ENCODE results near the gene ZNF665.
"Not testable (repeated sequence)": the region's sequence is repeated elsewhere in the genome, so short reads cannot be mapped to it uniquely, and the experiment has no call there.

ZNF665 gene

GRCh38 chr19:53192771-53193534 lies at the start of gene ZNF665:
ZNF665 (minus strand) TSS chr19:53193358; CDS start chr19:53182898, 10,460 bp downstream.
- H3K9me3 ChIP-seq (ENCODE audit: control insufficient read depth, low read length), result no peaks in the 10 kb centered on the region
- H3K27me3 ChIP-seq (replicated peaks; ENCODE audit: control insufficient read depth, insufficient read depth, low read length), result no peaks in the 10 kb centered on the region
- peak within 1 kb of the TSS; percentile 90 for H3K9ac ChIP-seq (ENCODE audit: low read length)
- H3K4me1 ChIP-seq (ENCODE audit: control insufficient read depth, insufficient read depth, low read length), result peaks cover 10% of the 10 kb centered on the region
- H3K36me3 ChIP-seq (ENCODE audit: control insufficient read depth, insufficient read depth, low read length, severe bottlenecking), result peaks cover 8% of the 10 kb centered on the region
- peak; percentile 68 for DNase-seq (ENCODE audit: low read depth)
- H3K4me3 ChIP-seq (ENCODE audit: low read length), result peak within 1 kb of the TSS; percentile 90

GRCh38 chr19:53237114-53237777 lies 44.1 kb upstream of the ZNF665 start:
- peaks cover 50% of the 10 kb centered on the region for H3K36me3 ChIP-seq (ENCODE audit: control insufficient read depth, insufficient read depth, low read length, severe bottlenecking)
- no peaks in the 10 kb centered on the region for H3K27me3 ChIP-seq (replicated peaks; ENCODE audit: control insufficient read depth, insufficient read depth, low read length)
- no peak for DNase-seq (ENCODE audit: low read depth)
- no peaks in the 10 kb centered on the region for H3K4me1 ChIP-seq (ENCODE audit: control insufficient read depth, insufficient read depth, low read length)
- peak overlapping the region; percentile 70 for H3K4me3 ChIP-seq (ENCODE audit: low read length)
- no peak overlapping the region for H3K9ac ChIP-seq (ENCODE audit: low read length)
- peaks cover 98% of the 10 kb centered on the region for H3K9me3 ChIP-seq (ENCODE audit: control insufficient read depth, low read length)

- peaks cover 65% of the 10 kb centered on the region for H3K9me3 ChIP-seq (ENCODE audit: control insufficient read depth, low read length)
- no peak overlapping the region for H3K4me3 ChIP-seq (ENCODE audit: low read length)
- no peaks in the 10 kb centered on the region for H3K4me1 ChIP-seq (ENCODE audit: control insufficient read depth, insufficient read depth, low read length)
- H3K36me3 ChIP-seq (ENCODE audit: control insufficient read depth, insufficient read depth, low read length, severe bottlenecking), result no peaks in the 10 kb centered on the region
- no peak overlapping the region for H3K9ac ChIP-seq (ENCODE audit: low read length)
- DNase-seq (ENCODE audit: low read depth), result no peak
- H3K27me3 ChIP-seq (replicated peaks; ENCODE audit: control insufficient read depth, insufficient read depth, low read length), result no peaks in the 10 kb centered on the region
Measured at GRCh38 chr19:53224606-53225005, 31.4 kb upstream of the ZNF665 start.

- DNase-seq (ENCODE audit: low read depth); H3K27me3 ChIP-seq (replicated peaks; ENCODE audit: control insufficient read depth, insufficient read depth, low read length); H3K4me1 ChIP-seq (ENCODE audit: control insufficient read depth, insufficient read depth, low read length); H3K4me3 ChIP-seq (ENCODE audit: low read length); H3K9ac ChIP-seq (ENCODE audit: low read length); H3K36me3 ChIP-seq (ENCODE audit: control insufficient read depth, insufficient read depth, low read length, severe bottlenecking): not testable (repeated sequence)
- H3K9me3 ChIP-seq (ENCODE audit: control insufficient read depth, low read length), result peaks cover 65% of the 10 kb centered on the region
Measured at GRCh38 chr19:53222716-53223115, 29.6 kb upstream of the ZNF665 start.

- Histone ChIP-seq H3K27me3 (replicated peaks; ENCODE audit: control insufficient read depth, insufficient read depth, low read length) (no peaks in the 10 kb centered on the region), H3K9me3 (ENCODE audit: control insufficient read depth, low read length) (peaks cover 99% of the 10 kb centered on the region), H3K9ac (ENCODE audit: low read length) (no peak overlapping the region)
Measured at GRCh38 chr19:53212703-53213320, 19.7 kb upstream of the ZNF665 start.

GRCh38 chr19:53211554-53211953 lies 18.4 kb upstream of the ZNF665 start:
- peaks cover 38% of the 10 kb centered on the region for H3K36me3 ChIP-seq (ENCODE audit: control insufficient read depth, insufficient read depth, low read length, severe bottlenecking)
- H3K4me3 ChIP-seq (ENCODE audit: low read length), result peak overlapping the region; percentile 66
- not testable (repeated sequence) for H3K9ac ChIP-seq (ENCODE audit: low read length); H3K27me3 ChIP-seq (replicated peaks; ENCODE audit: control insufficient read depth, insufficient read depth, low read length); H3K4me1 ChIP-seq (ENCODE audit: control insufficient read depth, insufficient read depth, low read length); DNase-seq (ENCODE audit: low read depth)
- H3K9me3 ChIP-seq (ENCODE audit: control insufficient read depth, low read length), result peaks cover 94% of the 10 kb centered on the region

More at GRCh38 chr19:53212703-53213320, 19.7 kb upstream of the ZNF665 start:
- no peak for DNase-seq (ENCODE audit: low read depth)
- no peaks in the 10 kb centered on the region for H3K4me1 ChIP-seq (ENCODE audit: control insufficient read depth, insufficient read depth, low read length)
- peaks cover 34% of the 10 kb centered on the region for H3K36me3 ChIP-seq (ENCODE audit: control insufficient read depth, insufficient read depth, low read length, severe bottlenecking)
- peak overlapping the region; percentile 66 for H3K4me3 ChIP-seq (ENCODE audit: low read length)

GRCh38 chr19:53196777-53197396 lies 3.7 kb upstream of the ZNF665 start:
- DNase-seq (ENCODE audit: low read depth), result peak; percentile 93
- H3K9ac ChIP-seq (ENCODE audit: low read length), result peak overlapping the region; percentile 91
- H3K9me3 ChIP-seq (ENCODE audit: control insufficient read depth, low read length), result peaks cover 24% of the 10 kb centered on the region
- H3K4me3 ChIP-seq (ENCODE audit: low read length), result peak overlapping the region; percentile 93
- H3K36me3 ChIP-seq (ENCODE audit: control insufficient read depth, insufficient read depth, low read length, severe bottlenecking), result peaks cover 14% of the 10 kb centered on the region
- H3K4me1 ChIP-seq (ENCODE audit: control insufficient read depth, insufficient read depth, low read length), result peaks cover 10% of the 10 kb centered on the region
- H3K27me3 ChIP-seq (replicated peaks; ENCODE audit: control insufficient read depth, insufficient read depth, low read length), result no peaks in the 10 kb centered on the region

- Histone ChIP-seq H3K4me1 (ENCODE audit: control insufficient read depth, insufficient read depth, low read length) (peaks cover 10% of the 10 kb centered on the region), H3K4me3 (ENCODE audit: low read length) (no peak overlapping the region), H3K36me3 (ENCODE audit: control insufficient read depth, insufficient read depth, low read length, severe bottlenecking) (peaks cover 12% of the 10 kb centered on the region), H3K27me3 (replicated peaks; ENCODE audit: control insufficient read depth, insufficient read depth, low read length) (no peaks in the 10 kb centered on the region), H3K9ac (ENCODE audit: low read length) (no peak overlapping the region), H3K9me3 (ENCODE audit: control insufficient read depth, low read length) (peaks cover 11% of the 10 kb centered on the region)
- peak; percentile 87 for DNase-seq (ENCODE audit: low read depth)
Measured at GRCh38 chr19:53195265-53195903, 2.2 kb upstream of the ZNF665 start.

- peak overlapping the region; percentile 59 for H3K9ac ChIP-seq (ENCODE audit: low read length)
- H3K9me3 ChIP-seq (ENCODE audit: control insufficient read depth, low read length), result no peaks in the 10 kb centered on the region
- H3K4me3 ChIP-seq (ENCODE audit: low read length), result peak overlapping the region; percentile 90
- DNase-seq (ENCODE audit: low read depth), result no peak
- H3K36me3 ChIP-seq (ENCODE audit: control insufficient read depth, insufficient read depth, low read length, severe bottlenecking), result peaks cover 8% of the 10 kb centered on the region
- no peaks in the 10 kb centered on the region for H3K27me3 ChIP-seq (replicated peaks; ENCODE audit: control insufficient read depth, insufficient read depth, low read length)
- peaks cover 10% of the 10 kb centered on the region for H3K4me1 ChIP-seq (ENCODE audit: control insufficient read depth, insufficient read depth, low read length)
Measured at GRCh38 chr19:53193535-53194222, 521 bp upstream of the ZNF665 start.

GRCh38 chr19:53190253-53190652 lies 2.9 kb downstream of the ZNF665 start:
- Histone ChIP-seq H3K27me3 (replicated peaks; ENCODE audit: control insufficient read depth, insufficient read depth, low read length) (no peaks in the 10 kb centered on the region), H3K36me3 (ENCODE audit: control insufficient read depth, insufficient read depth, low read length, severe bottlenecking) (peaks cover 8% of the 10 kb centered on the region), H3K4me3 (ENCODE audit: low read length) (no peak overlapping the region), H3K4me1 (ENCODE audit: control insufficient read depth, insufficient read depth, low read length) (peaks cover 10% of the 10 kb centered on the region), H3K9ac (ENCODE audit: low read length) (no peak overlapping the region), H3K9me3 (ENCODE audit: control insufficient read depth, low read length) (no peaks in the 10 kb centered on the region)
- DNase-seq (ENCODE audit: low read depth), result no peak

All from adipocyte (in vitro differentiated cells).